Measurements from ENCODE around the gene KCTD16. TPM values are rescaled to one million over a fixed set of nuclear protein-coding genes. Genes with fewer than 3 reads are reported as not detected.

KCTD16 gene
- total and polyA plus RNA-seq, 7 experiments from 2014 or later: 0.07 to 0.22 (median 0.13) TPM; not detected in 4

- Mint-ChIP-seq H3K36me3 (no peaks in the 10 kb centered on the region), H3K27ac (no peak overlapping the region), H3K27me3 (peaks cover 0 to 44% (median 35%) of the 10 kb centered on the region in 5 donors), H3K9me3 (peaks cover 0 to 2% (median 0%) of the 10 kb centered on the region in 11 donors), H3K4me1 (peaks cover 0 to 1% (median 0%) of the 10 kb centered on the region in 7 donors), H3K4me3 (no peak overlapping the region)
- ATAC-seq (no peak), DNase-seq (no peak)
- CTCF ChIA-PET: no interaction called here
- Histone ChIP-seq H3K9me3 (ENCODE audit: control insufficient read depth in 2 of 3, low read length in 3 of 3) (no peaks in the 10 kb centered on the region), H3K4me1 (ENCODE audit: control insufficient read depth in 2 of 2, insufficient read depth in 2 of 2, low read length in 2 of 2) (no peaks in the 10 kb centered on the region), H3K36me3 (ENCODE audit: control insufficient read depth in 2 of 3, insufficient read depth in 3 of 3, low read length in 3 of 3) (no peaks in the 10 kb centered on the region), H3K27me3 (ENCODE audit: control insufficient read depth in 2 of 2, insufficient read depth in 2 of 2, low read length in 2 of 2) (peaks cover 0 to 4% of the 10 kb centered on the region in 2 donors), H3K27ac (ENCODE audit: low read depth, low read length) (no peak overlapping the region), H3K4me3 (ENCODE audit: low read length) (no peak overlapping the region)
- POLR2A ChIA-PET: no interaction called here
- intact Hi-C loops (cut with micrococcal nuclease): no loop called here
Observed at GRCh38 chr5:144249755-144250464, 79.2 kb downstream of the KCTD16 start.

GRCh38 chr5:144254552-144254951 lies 83.9 kb downstream of the KCTD16 start:
- peaks cover 0 to 2% (median 0%) of the 10 kb centered on the region in 11 donors for H3K9me3 Mint-ChIP-seq
- no peaks in the 10 kb centered on the region for H3K4me1 ChIP-seq (ENCODE audit: control insufficient read depth in 2 of 2, insufficient read depth in 2 of 2, low read length in 2 of 2)
- intact Hi-C loops (cut with micrococcal nuclease): no loop called here
- H3K27ac Mint-ChIP-seq: no peak overlapping the region
- ChIA-PET POLR2A (no interaction called here), CTCF (no interaction called here)
- H3K4me3 ChIP-seq (ENCODE audit: low read length): no peak overlapping the region
- H3K27me3 ChIP-seq (ENCODE audit: control insufficient read depth in 2 of 2, insufficient read depth in 2 of 2, low read length in 2 of 2): peaks cover 0 to 4% of the 10 kb centered on the region in 2 donors
- no peak overlapping the region for H3K4me3 Mint-ChIP-seq
- ATAC-seq: no peak
- H3K27me3 Mint-ChIP-seq: peaks cover 3 to 37% (median 25%) of the 10 kb centered on the region in 5 donors
- H3K9me3 ChIP-seq (ENCODE audit: control insufficient read depth in 2 of 3, low read length in 3 of 3): no peaks in the 10 kb centered on the region
- no peak overlapping the region for H3K27ac ChIP-seq (ENCODE audit: low read depth, low read length)
- H3K36me3 ChIP-seq (ENCODE audit: control insufficient read depth in 2 of 3, insufficient read depth in 3 of 3, low read length in 3 of 3): no peaks in the 10 kb centered on the region
- no peak for DNase-seq
- H3K4me1 Mint-ChIP-seq: no peaks in the 10 kb centered on the region
- H3K36me3 Mint-ChIP-seq: no peaks in the 10 kb centered on the region

DNA sequence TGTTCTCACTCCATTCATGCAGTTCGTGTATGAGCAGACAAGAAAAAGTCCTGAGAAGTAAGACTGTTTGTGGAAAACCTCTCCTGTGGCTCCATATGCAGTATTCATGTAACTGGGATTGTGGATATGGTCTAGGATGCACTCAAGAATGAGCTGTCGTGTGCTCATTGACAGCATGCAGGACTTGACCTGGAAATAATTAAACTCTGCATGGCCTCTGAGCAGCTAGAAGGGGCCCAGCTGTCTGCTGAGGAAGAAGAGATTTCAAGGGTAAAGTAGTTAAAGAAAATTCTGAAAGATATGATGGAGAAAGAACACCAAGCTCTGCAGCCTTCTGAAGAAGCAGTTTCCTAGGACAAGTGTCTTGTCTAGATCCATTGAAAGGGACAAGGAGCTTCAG lies 89.4 kb downstream of the KCTD16 start:
- Mint-ChIP-seq H3K9me3 (no peaks in the 10 kb centered on the region), H3K27me3 (peaks cover 3 to 49% (median 21%) of the 10 kb centered on the region in 5 donors), H3K36me3 (no peaks in the 10 kb centered on the region), H3K4me3 (no peak overlapping the region), H3K27ac (no peak overlapping the region), H3K4me1 (no peaks in the 10 kb centered on the region)
- H3K9me3 ChIP-seq (ENCODE audit: control insufficient read depth in 2 of 3, low read length in 3 of 3): no peaks in the 10 kb centered on the region
- DNase-seq: no peak
- CTCF ChIA-PET: no interaction called here
- no peaks in the 10 kb centered on the region for H3K36me3 ChIP-seq (ENCODE audit: control insufficient read depth in 2 of 3, insufficient read depth in 3 of 3, low read length in 3 of 3)
- no peak overlapping the region for H3K27ac ChIP-seq (ENCODE audit: low read depth, low read length)
- ATAC-seq: no peak
- intact Hi-C loops (cut with micrococcal nuclease): no loop called here
- no peak overlapping the region for H3K4me3 ChIP-seq (ENCODE audit: low read length)
- POLR2A ChIA-PET: no interaction called here
- peaks cover 0 to 4% of the 10 kb centered on the region in 2 donors for H3K27me3 ChIP-seq (ENCODE audit: control insufficient read depth in 2 of 2, insufficient read depth in 2 of 2, low read length in 2 of 2)
- H3K4me1 ChIP-seq (ENCODE audit: control insufficient read depth in 2 of 2, insufficient read depth in 2 of 2, low read length in 2 of 2): no peaks in the 10 kb centered on the region

DNA sequence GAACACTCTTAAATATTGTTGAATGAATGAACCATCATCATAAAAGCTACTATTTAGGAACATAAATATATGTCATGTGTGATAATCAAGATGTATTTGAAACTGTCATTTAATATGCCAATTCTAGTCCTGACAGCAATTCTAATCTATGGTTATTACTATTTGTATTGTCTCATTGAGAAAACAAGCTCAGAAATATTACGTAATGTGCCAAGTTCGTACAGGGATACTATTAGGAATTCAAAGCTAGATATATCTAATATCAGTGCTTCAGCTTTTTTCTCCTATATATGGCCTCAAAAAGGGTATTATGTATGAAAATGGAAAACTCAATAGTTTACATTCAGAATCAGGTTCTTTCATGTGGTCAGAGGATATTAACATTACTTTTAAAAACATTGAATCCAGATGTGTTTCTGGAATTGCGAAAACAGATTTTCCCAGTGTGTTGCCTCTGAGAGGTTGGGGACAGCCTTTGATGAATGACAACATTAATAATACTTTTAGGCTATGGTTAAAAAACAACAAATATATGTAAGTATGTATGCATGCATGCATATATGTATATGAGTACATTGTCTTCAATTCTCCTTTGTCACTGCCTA lies 95.1 kb downstream of the KCTD16 start:
- H3K27ac ChIP-seq (ENCODE audit: low read depth, low read length): no peak overlapping the region
- ChIA-PET CTCF (no interaction called here), POLR2A (no interaction called here)
- ATAC-seq (no peak), DNase-seq (no peak)
- H3K4me3 Mint-ChIP-seq: no peak overlapping the region
- H3K9me3 Mint-ChIP-seq: peaks cover 0 to 21% (median 8%) of the 10 kb centered on the region in 11 donors
- H3K4me1 ChIP-seq (ENCODE audit: control insufficient read depth in 2 of 2, insufficient read depth in 2 of 2, low read length in 2 of 2): no peaks in the 10 kb centered on the region
- H3K27me3 Mint-ChIP-seq: peaks cover 5 to 52% (median 44%) of the 10 kb centered on the region in 5 donors
- no peaks in the 10 kb centered on the region for H3K4me1 Mint-ChIP-seq
- H3K36me3 Mint-ChIP-seq: no peaks in the 10 kb centered on the region
- H3K36me3 ChIP-seq (ENCODE audit: control insufficient read depth in 2 of 3, insufficient read depth in 3 of 3, low read length in 3 of 3): no peaks in the 10 kb centered on the region
- H3K27me3 ChIP-seq (ENCODE audit: control insufficient read depth in 2 of 2, insufficient read depth in 2 of 2, low read length in 2 of 2): peaks cover 0 to 4% of the 10 kb centered on the region in 2 donors
- intact Hi-C loops (cut with micrococcal nuclease): no loop called here
- H3K4me3 ChIP-seq (ENCODE audit: low read length): no peak overlapping the region
- H3K27ac Mint-ChIP-seq: no peak overlapping the region
- H3K9me3 ChIP-seq (ENCODE audit: control insufficient read depth in 2 of 3, low read length in 3 of 3): peaks cover 0 to 4% (median 0%) of the 10 kb centered on the region in 3 experiments

GRCh38 chr5:144267961-144268513 lies 97.4 kb downstream of the KCTD16 start:
- no peak overlapping the region for H3K27ac ChIP-seq (ENCODE audit: low read depth, low read length)
- Mint-ChIP-seq H3K36me3 (no peaks in the 10 kb centered on the region), H3K4me1 (no peaks in the 10 kb centered on the region), H3K9me3 (peaks cover 0 to 40% (median 8%) of the 10 kb centered on the region in 11 donors), H3K27ac (no peak overlapping the region), H3K27me3 (peaks cover 5 to 46% (median 38%) of the 10 kb centered on the region in 5 donors), H3K4me3 (no peak overlapping the region)
- POLR2A ChIA-PET: no interaction called here
- intact Hi-C loops (cut with micrococcal nuclease): no loop called here
- H3K4me3 ChIP-seq (ENCODE audit: low read length): no peak overlapping the region
- no peaks in the 10 kb centered on the region for H3K4me1 ChIP-seq (ENCODE audit: control insufficient read depth in 2 of 2, insufficient read depth in 2 of 2, low read length in 2 of 2)
- DNase-seq (no peak), ATAC-seq (no peak)
- CTCF ChIA-PET: no interaction called here
- no peaks in the 10 kb centered on the region for H3K36me3 ChIP-seq (ENCODE audit: control insufficient read depth in 2 of 3, insufficient read depth in 3 of 3, low read length in 3 of 3)
- H3K27me3 ChIP-seq (ENCODE audit: control insufficient read depth in 2 of 2, insufficient read depth in 2 of 2, low read length in 2 of 2): peaks cover 0 to 4% of the 10 kb centered on the region in 2 donors
- peaks cover 0 to 4% (median 0%) of the 10 kb centered on the region in 3 experiments for H3K9me3 ChIP-seq (ENCODE audit: control insufficient read depth in 2 of 3, low read length in 3 of 3)

DNA sequence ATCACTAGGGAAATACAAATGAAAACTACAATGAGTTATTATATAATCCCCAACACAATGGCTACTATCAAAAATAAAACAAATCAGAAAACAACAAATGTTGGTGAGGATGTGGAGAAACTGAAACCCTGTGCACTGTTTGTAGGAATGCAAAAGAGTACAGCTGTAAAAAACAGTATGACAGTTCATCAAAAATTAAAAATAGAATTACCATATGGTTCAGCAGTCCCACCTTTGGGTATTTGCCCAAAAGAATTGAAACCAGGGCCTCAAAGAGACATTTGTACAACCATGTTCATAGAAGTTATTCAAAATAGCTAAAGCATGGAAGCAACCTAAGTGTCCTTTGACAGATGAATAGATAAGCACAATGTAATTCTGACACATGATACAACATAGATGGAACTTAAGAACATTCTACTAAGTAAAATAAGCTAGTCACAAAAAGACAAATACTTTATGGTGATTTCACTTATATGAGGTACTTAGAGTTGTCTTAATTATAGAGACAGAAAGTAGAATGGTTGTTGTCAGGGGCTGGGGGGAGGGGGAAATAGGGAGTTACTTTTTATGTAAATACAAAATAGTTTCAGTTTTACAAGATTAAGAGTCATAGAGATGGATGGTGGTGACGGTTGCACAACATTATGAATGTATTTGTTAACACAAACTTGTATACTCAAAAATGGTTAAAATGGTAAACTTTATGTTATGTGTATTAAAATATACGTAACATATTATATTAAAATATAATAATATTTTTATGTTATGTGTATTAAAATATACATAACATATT lies 102.8 kb downstream of the KCTD16 start:
- Mint-ChIP-seq H3K9me3 (peaks cover 0 to 31% (median 8%) of the 10 kb centered on the region in 11 donors), H3K4me1 (no peaks in the 10 kb centered on the region), H3K4me3 (no peak overlapping the region), H3K36me3 (no peaks in the 10 kb centered on the region), H3K27me3 (peaks cover 5 to 27% (median 10%) of the 10 kb centered on the region in 5 donors), H3K27ac (no peak overlapping the region)
- no peak for DNase-seq
- Histone ChIP-seq H3K36me3 (ENCODE audit: control insufficient read depth in 2 of 3, insufficient read depth in 3 of 3, low read length in 3 of 3) (no peaks in the 10 kb centered on the region), H3K4me3 (ENCODE audit: low read length) (no peak overlapping the region), H3K4me1 (ENCODE audit: control insufficient read depth in 2 of 2, insufficient read depth in 2 of 2, low read length in 2 of 2) (no peaks in the 10 kb centered on the region), H3K9me3 (ENCODE audit: control insufficient read depth in 2 of 3, low read length in 3 of 3) (no peaks in the 10 kb centered on the region), H3K27ac (ENCODE audit: low read depth, low read length) (no peak overlapping the region), H3K27me3 (ENCODE audit: control insufficient read depth in 2 of 2, insufficient read depth in 2 of 2, low read length in 2 of 2) (no peaks in the 10 kb centered on the region)
- intact Hi-C loops (cut with micrococcal nuclease): no loop called here
- ATAC-seq: no peak
- CTCF ChIA-PET: no interaction called here
- POLR2A ChIA-PET: no interaction called here

Measured in naive thymus-derived CD4-positive, alpha-beta T cell (primary cell).